ENCODE data around the gene ZDHHC5. TPM values are rescaled to one million over a fixed set of nuclear protein-coding genes. Genes with fewer than 3 reads are reported as not detected.

Gene ZDHHC5
- total and polyA plus RNA-seq, 12 donors, result 22.3 to 56.5 (median 39.9) TPM

DNA sequence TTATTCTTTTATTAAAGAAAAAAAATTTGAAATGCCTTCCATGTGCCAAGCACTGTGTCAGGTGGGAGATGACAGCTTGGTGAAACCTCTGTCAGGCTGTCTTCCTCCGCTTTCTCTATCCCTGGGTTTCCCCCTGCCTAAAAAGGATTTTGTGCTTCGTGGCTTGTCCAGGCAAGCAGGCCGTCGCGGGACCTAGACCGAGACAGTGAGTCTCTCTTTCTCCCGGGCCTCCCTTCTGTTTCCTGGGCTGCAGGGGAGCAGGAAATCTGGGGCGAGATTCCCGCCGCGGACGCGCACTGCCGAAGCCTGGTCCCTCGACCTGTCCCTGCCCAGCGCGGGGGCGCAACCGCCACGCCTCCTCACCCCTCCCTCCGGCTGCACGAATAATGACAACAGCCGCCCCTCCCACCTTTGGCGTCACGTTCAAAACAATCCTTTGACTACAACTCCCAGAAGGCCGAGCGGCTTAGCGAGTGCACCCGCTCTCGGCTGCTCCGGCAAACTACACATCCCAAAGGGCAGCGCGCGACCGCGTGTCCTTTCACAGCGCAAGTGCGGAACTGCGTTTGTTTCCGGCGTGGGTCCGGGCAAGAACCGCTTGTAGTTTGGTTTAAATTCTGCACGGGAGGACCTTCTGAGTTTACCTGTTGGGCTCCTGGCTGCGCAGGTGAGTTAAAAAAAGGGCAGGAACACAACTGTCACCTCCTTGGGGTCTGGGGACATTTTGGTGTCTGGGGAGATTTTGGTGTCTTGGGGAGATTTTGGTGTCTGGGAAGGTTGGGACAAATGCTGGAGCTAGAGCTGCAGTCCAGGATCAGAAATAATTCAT lies 10.5 kb upstream of the ZDHHC5 start, which contains the start of gene CLP1:
Gene CLP1, plus strand, starts transcription at position 569 of the 829 bp plus-strand sequence. CDS start 1,715 bp downstream, outside the sequence.
- peak; percentile 99 to 100 for DNase-seq
- TF ChIP-seq, protein P1, sequence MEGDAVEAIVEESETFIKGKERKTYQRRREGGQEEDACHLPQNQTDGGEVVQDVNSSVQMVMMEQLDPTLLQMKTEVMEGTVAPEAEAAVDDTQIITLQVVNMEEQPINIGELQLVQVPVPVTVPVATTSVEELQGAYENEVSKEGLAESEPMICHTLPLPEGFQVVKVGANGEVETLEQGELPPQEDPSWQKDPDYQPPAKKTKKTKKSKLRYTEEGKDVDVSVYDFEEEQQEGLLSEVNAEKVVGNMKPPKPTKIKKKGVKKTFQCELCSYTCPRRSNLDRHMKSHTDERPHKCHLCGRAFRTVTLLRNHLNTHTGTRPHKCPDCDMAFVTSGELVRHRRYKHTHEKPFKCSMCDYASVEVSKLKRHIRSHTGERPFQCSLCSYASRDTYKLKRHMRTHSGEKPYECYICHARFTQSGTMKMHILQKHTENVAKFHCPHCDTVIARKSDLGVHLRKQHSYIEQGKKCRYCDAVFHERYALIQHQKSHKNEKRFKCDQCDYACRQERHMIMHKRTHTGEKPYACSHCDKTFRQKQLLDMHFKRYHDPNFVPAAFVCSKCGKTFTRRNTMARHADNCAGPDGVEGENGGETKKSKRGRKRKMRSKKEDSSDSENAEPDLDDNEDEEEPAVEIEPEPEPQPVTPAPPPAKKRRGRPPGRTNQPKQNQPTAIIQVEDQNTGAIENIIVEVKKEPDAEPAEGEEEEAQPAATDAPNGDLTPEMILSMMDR (IDR thresholded peaks at IDR 0.05), result no peak
- Histone ChIP-seq H3K4me1 (peaks cover 3 to 40% (median 18%) of the 10 kb centered on the region in 9 donors), H3K4me3 (peak within 1 kb of the TSS; percentile 27 to 88 (median 69)), H3K27me3 (peaks cover 0 to under 1% (median 0%) of the 10 kb centered on the region in 7 donors), H3K27ac (peak within 1 kb of the TSS; percentile 14 to 97 (median 86)), H3K36me3 (peaks cover 0 to 34% (median 26%) of the 10 kb centered on the region in 9 donors), H3K9me3 (no peaks in the 10 kb centered on the region)
- ATAC-seq, result peak; percentile 99
- intact Hi-C loops (cut with DNase I), result loop anchor here in 3 of 10 donors (1.0 to 10.0 kb wide), 2 partner anchors 10 to 147 kb away; no protein-coding TSS in a partner anchor
- WGBS, 2 donors, result 1% methylated on average over 45 of the region's 45 CpGs

GRCh38 chr11:57658023-57658361 lies 9.9 kb upstream of the ZDHHC5 start:
- Histone ChIP-seq H3K27me3 (no peaks in the 10 kb centered on the region), H3K9me3 (no peaks in the 10 kb centered on the region), H3K36me3 (peaks cover 0 to 39% (median 26%) of the 10 kb centered on the region in 9 donors), H3K27ac (peak overlapping the region in 8 of 10 donors; percentile 64 to 97 (median 86)), H3K4me1 (peaks cover 3 to 35% (median 17%) of the 10 kb centered on the region in 9 donors), H3K4me3 (peak overlapping the region; percentile 27 to 88 (median 69))
- intact Hi-C loops (cut with DNase I), result loop anchor here in 1 of 10 donors (10.0 kb wide), 1 partner anchor 147 kb away; no protein-coding TSS in a partner anchor
- ATAC-seq, result no peak
- WGBS, 2 donors, result 0% methylated on average over 8 of the region's 8 CpGs
- TF ChIP-seq, protein P1 (IDR thresholded peaks at IDR 0.05), result no peak
- no peak for DNase-seq

- H3K27me3 ChIP-seq, result no peaks in the 10 kb centered on the region
- WGBS, 2 donors, result 94 to 97% methylated on average over 14 of the region's 14 CpGs
- no peak overlapping the region for H3K27ac ChIP-seq
- DNase-seq, result no peak
- H3K4me1 ChIP-seq, result peaks cover 3 to 26% (median 16%) of the 10 kb centered on the region in 9 donors
- intact Hi-C loops (cut with DNase I), result loop anchor here in 1 of 10 donors (10.0 kb wide), 1 partner anchor 145 kb away; no protein-coding TSS in a partner anchor
- TF ChIP-seq, protein P1 (IDR thresholded peaks at IDR 0.05), result no peak
- no peak for ATAC-seq
- H3K9me3 ChIP-seq, result no peaks in the 10 kb centered on the region
- H3K36me3 ChIP-seq, result peaks cover 0 to 42% (median 26%) of the 10 kb centered on the region in 9 donors
- H3K4me3 ChIP-seq, result no peak overlapping the region
These were observed 8.2 kb upstream of the ZDHHC5 start for GRCh38 chr11:57659669-57660068.

DNA sequence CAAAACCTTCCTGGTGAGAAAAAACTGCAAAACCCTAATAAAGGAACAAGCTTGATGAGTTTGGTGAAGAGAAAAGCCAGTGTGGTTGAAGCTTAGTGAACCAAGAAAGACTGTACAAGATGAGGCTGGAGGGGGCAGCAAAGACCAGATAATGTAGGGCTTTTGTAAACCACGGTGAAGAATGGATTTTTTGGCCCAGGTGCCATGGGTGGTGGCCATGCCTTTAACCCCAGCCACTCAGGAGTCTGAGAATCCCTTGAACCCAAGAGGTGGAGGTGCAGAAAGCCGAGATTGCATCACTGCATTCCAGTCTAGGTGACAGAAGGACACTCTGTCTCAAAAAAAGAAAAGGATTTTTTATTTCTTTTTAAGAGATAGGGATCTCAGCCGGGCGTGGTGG lies 5.0 kb upstream of the ZDHHC5 start:
- intact Hi-C loops (cut with DNase I), result no loop called here
- H3K4me3 ChIP-seq, result no peak overlapping the region
- H3K36me3 ChIP-seq, result peaks cover 0 to 42% (median 26%) of the 10 kb centered on the region in 9 donors
- ATAC-seq, result no peak
- DNase-seq, result no peak
- no peaks in the 10 kb centered on the region for H3K9me3 ChIP-seq
- TF ChIP-seq, protein P1 (IDR thresholded peaks at IDR 0.05), result no peak
- no peaks in the 10 kb centered on the region for H3K27me3 ChIP-seq
- WGBS, 2 donors, result 69% methylated on average over 4 of the region's 4 CpGs
- no peak overlapping the region for H3K27ac ChIP-seq
- peaks cover 3 to 28% (median 17%) of the 10 kb centered on the region in 9 donors for H3K4me1 ChIP-seq
